Stimulated activated CD8-positive, alpha-beta memory T cell treated with anti-CD3 and anti-CD28 coated beads, Interleukin-7, amount 100 ng/mL, for 4 hours (primary cell): Measurements from ENCODE around the gene FOXO3.
"Not testable (repeated sequence)": the region's sequence is repeated elsewhere in the genome, so short reads cannot be mapped to it uniquely, and the experiment has no call there.

Experiments
- DNase-seq, 2 donors: peaks; one replicate each; pipeline ENCODE4 v3.0.0-alpha.2; 2020; ENCODE audit warnings: low read depth in 2 of 2

FOXO3 gene

GRCh38 chr6:108560463-108561308 lies at the start of gene FOXO3:
FOXO3 (plus strand) TSS chr6:108560917; CDS start chr6:108561209, 292 bp downstream.
- peak; percentile 24 to 70 for DNase-seq

DNA sequence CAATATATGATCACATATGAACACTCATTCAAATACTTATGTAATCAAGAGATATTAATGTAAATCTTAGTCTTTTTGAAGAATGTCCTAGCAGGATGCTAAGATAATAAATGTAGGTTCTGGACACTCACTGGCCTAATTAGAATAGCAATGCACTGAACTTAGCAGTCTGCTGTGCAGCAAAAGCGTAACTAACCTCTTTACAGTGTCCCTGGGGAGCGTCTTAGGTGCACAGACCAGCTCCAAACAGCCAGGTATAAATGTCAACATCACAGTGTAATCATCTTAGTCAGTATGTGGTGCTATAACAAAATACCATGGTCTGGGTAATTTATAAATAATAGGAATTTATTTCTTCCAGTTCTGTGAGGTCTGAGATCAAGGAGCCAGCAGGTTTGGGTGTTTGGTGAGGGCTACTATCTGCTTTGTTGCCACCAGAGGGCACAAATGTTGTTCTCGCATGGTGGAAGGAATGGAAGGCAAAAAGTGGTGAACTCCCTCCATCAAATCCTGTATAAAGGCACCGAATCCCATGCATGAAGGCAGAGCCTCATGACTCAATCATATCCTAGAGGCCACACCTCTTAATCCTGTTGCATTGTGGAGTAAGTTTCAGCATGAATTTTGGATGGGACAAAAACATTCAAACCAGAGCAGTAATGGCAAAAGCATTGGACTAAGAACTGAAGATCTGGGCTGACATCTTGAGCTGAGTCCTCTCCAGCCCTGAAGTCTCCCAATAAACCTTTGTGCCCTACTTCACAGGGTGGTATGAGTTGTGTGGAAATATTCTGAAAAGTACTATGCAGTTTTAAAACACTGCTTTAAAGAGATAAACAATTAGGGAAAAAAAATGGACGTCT lies 41.8 kb upstream of the FOXO3 start:
- no peak for DNase-seq

DNA sequence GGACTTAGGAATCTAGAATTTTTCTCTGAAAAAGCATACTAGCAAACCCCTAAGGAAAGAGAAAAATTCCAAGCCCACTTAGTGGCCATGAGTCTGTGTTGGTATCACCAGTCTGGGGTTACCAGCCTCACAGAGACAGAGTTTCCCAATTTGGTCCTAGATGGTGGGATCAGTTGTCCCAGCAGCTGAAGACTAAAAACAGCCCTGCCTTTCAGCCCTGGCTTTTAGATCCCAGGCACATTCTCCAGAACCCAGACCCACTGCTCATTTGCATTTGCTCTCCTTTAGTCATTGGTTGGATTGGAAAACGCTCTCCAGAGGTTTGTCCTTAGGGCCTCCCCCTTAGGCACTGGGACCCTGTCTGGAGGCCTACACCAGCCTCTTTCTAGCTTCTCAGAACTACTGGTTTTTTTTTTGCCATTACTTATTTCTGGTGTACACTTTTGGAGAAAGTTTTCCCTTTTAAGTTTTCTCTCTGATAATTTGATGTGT lies 39.1 kb upstream of the FOXO3 start:
- no peak for DNase-seq

DNA sequence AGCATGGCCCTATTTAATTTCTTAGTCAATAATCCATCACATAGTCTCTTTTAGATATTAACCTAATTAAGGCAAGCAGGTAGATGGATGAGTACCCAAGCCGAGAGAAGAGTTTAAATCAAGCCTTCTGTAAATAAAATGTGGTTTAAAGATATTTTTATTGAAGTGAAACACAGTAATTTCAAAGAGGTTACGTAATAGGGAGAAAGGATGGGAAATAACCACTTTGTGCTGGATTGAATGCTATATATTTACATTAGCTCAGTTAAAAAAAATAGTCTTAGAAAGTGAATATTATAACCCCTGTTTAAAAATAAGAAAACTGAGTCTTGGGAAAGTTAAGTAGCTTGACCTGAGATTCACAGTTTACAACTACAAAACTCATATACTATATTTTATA lies 37.0 kb upstream of the FOXO3 start:
- DNase-seq, result no peak

GRCh38 chr6:108524528-108525248 lies 36.0 kb upstream of the FOXO3 start:
- DNase-seq, result no peak

GRCh38 chr6:108526739-108527174 lies 34.0 kb upstream of the FOXO3 start:
- no peak for DNase-seq

- no peak for DNase-seq
Observed at GRCh38 chr6:108528878-108529277, 31.8 kb upstream of the FOXO3 start.

- DNase-seq, result no peak
Observed at GRCh38 chr6:108531332-108531731, 29.4 kb upstream of the FOXO3 start.

DNA sequence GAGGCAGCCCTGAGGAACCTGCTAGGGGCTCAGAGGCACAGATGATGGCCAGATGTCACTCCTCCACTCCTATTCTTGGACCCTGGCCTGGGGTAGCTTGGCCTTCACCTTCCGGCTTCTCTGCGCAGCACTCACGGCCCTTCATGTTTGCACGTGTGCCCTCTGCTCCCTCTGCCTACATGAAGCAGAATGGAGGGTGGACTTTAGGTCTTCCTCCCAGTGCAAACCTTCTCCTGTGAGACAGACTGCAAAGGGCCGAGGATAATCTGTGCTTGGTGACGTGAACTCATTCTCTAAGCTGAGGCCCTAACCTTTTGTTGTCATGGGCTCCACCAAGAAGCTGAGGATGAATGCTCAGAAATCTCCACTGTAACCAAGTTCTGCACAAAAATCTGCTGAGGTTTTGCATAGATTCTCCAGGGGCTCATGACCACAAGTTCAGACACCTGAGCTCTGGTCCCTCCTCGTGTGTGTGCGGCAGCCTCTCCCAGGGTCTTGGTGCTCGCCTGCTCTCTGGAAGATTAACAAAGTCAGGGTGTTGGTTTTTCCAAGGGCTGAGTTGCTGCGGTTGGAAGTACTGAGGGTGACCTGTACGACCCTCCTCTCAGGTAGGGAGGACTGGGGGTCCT lies 25.5 kb upstream of the FOXO3 start:
- DNase-seq, result no peak

DNA sequence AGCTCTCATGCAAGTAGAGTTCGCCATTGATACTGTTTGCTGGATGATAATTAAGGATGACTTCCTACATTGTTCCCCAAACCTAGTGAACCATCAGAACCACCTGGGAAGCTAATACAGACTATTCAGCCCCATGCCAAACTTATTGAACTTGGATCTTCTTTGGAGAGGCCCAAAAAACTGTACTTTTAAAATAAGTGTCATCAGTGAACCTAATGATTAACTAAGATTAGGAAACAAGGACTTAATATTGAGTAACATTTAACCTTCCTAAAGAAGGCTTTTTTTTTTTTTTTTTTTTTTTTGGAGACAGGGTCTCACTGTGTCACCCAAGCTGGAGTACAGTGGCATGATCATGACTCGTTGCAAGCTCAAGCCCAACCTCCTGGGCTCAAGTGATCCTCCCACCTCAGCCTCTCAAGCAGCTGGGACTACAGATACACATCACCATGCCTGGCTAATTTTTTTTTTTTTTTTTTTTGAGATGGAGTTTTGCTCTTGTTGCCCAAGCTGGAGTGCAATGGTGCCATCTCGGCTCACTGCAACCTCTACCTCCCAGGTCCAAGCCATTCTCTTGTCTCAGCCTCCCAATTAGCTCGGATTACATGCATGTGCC lies 24.7 kb upstream of the FOXO3 start:
- not testable (repeated sequence) for DNase-seq

GRCh38 chr6:108541843-108542759 lies 18.6 kb upstream of the FOXO3 start:
- DNase-seq, result peak; percentile 36 to 51

DNA sequence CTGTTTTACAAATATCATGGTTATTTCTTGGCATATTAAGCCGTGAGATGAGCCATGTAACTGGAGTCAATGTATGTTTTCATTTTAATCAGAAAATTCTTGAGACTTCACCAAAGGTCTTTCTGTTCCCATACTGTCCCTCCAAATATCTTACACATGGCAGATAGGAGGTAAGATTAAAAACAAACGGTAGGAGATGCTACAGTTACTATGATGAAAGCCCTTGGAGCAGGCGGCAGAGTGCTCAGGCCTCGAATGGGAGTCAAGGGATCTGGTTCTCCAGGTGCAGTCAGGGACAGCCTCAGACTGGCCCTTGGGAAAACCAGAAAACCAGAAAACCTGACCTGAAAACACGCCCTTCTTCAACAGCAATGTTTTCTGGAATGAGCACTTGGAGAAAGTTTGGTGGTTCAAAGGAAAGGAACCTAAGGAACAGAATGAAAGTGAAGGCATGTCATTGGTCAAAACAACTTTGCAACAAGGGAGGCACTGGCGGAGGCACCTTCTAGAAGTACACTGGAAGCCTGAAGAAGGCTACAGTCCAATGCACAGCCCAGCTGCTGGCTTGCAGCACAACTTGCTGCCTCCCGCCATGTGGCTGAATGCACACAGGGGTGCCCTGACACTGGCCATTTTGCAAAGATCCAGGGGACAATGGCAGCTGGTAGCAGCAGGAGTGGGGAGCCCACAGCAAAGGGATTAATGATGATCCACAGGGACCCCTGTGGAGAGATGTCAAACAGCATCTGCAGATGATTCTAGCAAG lies 17.4 kb upstream of the FOXO3 start:
- DNase-seq, result no peak

GRCh38 chr6:108544606-108545005 lies 16.1 kb upstream of the FOXO3 start:
- DNase-seq, result no peak

GRCh38 chr6:108546079-108547049 lies 14.4 kb upstream of the FOXO3 start:
- DNase-seq, result no peak

DNA sequence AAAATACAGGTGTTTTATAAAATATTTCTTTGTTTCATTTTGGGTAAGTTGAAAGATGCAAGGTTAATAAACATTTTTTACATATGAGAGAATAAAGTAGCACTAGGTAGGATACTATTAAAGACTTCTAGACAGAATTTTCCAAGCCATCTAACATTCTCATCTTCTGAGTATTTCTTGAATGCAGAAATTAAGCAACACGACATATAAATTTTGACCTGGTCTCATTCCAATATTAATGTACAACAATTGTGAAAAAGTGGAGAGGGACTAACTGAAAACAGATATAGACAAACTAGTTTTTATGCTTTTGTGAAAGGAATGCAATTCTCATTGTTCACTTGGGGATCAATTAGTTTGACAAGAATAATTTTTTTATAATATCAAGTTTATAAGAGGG lies 11.5 kb upstream of the FOXO3 start:
- no peak for DNase-seq

- DNase-seq, result no peak
Observed at GRCh38 chr6:108549741-108550140, 11.0 kb upstream of the FOXO3 start.

GRCh38 chr6:108550256-108550655 lies 10.5 kb upstream of the FOXO3 start:
- DNase-seq, result no peak
